Right lobe of liver (tissue), 4 donors: ENCODE data around the gene RTN3.

Source experiments
- POLR2A ChIP-seq: fragments of 450-650 bp; IDR thresholded peaks from one replicate; pipeline ENCODE4 v1.6.1; 2017; ENCODE audit warnings: antibody characterized with exemption, mild to moderate bottlenecking
- TF ChIP-seq, protein P1 (sequence below), 4 donors: fragments of 200-600 bp in 3 of 4; fragments of 450-650 bp in 1 of 4; IDR thresholded peaks; one replicate each; pipeline versions ENCODE4 v1.5.1 to v1.8.0; 2016 to 2022; ENCODE audit warnings: antibody characterized with exemption in 4 of 4, mild to moderate bottlenecking in 2 of 4
- donor health status: DM: no; HTN: no; CAD: no.
- donor health status: DM: no; HTN: no; CAD: no.
- donor health status: DM: no; HTN: yes; CAD: no.

GRCh38 chr11:63711838-63712237, 30.5 kb downstream of the RTN3 start:
- no peak for TF ChIP-seq POLR2A
- TF ChIP-seq, protein P1, sequence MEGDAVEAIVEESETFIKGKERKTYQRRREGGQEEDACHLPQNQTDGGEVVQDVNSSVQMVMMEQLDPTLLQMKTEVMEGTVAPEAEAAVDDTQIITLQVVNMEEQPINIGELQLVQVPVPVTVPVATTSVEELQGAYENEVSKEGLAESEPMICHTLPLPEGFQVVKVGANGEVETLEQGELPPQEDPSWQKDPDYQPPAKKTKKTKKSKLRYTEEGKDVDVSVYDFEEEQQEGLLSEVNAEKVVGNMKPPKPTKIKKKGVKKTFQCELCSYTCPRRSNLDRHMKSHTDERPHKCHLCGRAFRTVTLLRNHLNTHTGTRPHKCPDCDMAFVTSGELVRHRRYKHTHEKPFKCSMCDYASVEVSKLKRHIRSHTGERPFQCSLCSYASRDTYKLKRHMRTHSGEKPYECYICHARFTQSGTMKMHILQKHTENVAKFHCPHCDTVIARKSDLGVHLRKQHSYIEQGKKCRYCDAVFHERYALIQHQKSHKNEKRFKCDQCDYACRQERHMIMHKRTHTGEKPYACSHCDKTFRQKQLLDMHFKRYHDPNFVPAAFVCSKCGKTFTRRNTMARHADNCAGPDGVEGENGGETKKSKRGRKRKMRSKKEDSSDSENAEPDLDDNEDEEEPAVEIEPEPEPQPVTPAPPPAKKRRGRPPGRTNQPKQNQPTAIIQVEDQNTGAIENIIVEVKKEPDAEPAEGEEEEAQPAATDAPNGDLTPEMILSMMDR (IDR thresholded peaks at IDR 0.05): no peak
